Muscle of leg (tissue), 11 donors: Measurements from ENCODE around the gene HELZ. TPM values are rescaled to one million over a fixed set of nuclear protein-coding genes. Genes with fewer than 3 reads are reported as not detected.

Experiments used
- DNase-seq: peaks from one replicate; pipeline ENCODE4 v3.0.0; 2013
- H3K27ac ChIP-seq: one replicate; pipeline ENCODE4 v1.5.1; 2013; ENCODE audit warnings: mild to moderate bottlenecking, low read length, control low read depth
- H3K27me3 ChIP-seq: one replicate; pipeline ENCODE4 v1.6.1; 2013; ENCODE audit warnings: low read length; ENCODE audit not compliant: control insufficient read depth, insufficient read depth
- H3K36me3 ChIP-seq: one replicate; pipeline ENCODE4 v1.6.1; 2013; ENCODE audit warnings: low read length; ENCODE audit not compliant: control insufficient read depth, insufficient read depth
- H3K4me1 ChIP-seq: one replicate; pipeline ENCODE4 v1.6.1; 2013; ENCODE audit warnings: low read length; ENCODE audit not compliant: control insufficient read depth, insufficient read depth
- H3K4me3 ChIP-seq: one replicate; pipeline ENCODE4 v1.5.1; 2013; ENCODE audit warnings: low read length, control low read depth
- H3K9me3 ChIP-seq: replicated peaks from 2 replicates; pipeline ENCODE4 v1.6.1; 2013; ENCODE audit warnings: low read depth, low read length; ENCODE audit not compliant: control insufficient read depth
- WGBS: methylation state at CpG from one replicate; pipeline ENCODE4 v1.1.5; 2013; ENCODE audit warnings: missing lambda C conversion rate; ENCODE audit not compliant: insufficient coverage; 5-methylcytosine and 5-hydroxymethylcytosine counted together
- polyA plus RNA-seq, 8 donors: library from polyadenylated mRNA; unstranded; fragments of 120-200 nt; gene quantifications; one replicate each; pipeline versions ENCODE4 v1.2.1 to v1.2.3, GENCODE V29; 2013; ENCODE audit warnings: inconsistent platforms in 1 of 8, low replicate concordance in 1 of 8; ENCODE audit not compliant: insufficient read length in 8 of 8, insufficient read depth in 1 of 8
- total RNA-seq: library from RNA; stranded (reverse); fragments of 120-200 nt; gene quantifications from one replicate; pipeline ENCODE4 v1.2.4, GENCODE V29; 2013

Gene HELZ
- total and polyA plus RNA-seq, 9 donors = 12.6 to 41.5 (median 20.0) TPM

GRCh38 chr17:67076290-67076689, 168.7 kb downstream of the HELZ start:
- no peak overlapping the region for H3K4me3 ChIP-seq
- DNase-seq = no peak
- no peak overlapping the region for H3K27ac ChIP-seq
- peaks cover 8% of the 10 kb centered on the region for H3K36me3 ChIP-seq
- no peaks in the 10 kb centered on the region for H3K27me3 ChIP-seq
- no peaks in the 10 kb centered on the region for H3K4me1 ChIP-seq
- WGBS = no CpG with 5 or more reads among the region's 7 CpGs
- H3K9me3 ChIP-seq = no peaks in the 10 kb centered on the region

- H3K4me1 ChIP-seq = no peaks in the 10 kb centered on the region
- H3K27me3 ChIP-seq = no peaks in the 10 kb centered on the region
- no CpG with 5 or more reads among the region's 3 CpGs for WGBS
- H3K36me3 ChIP-seq = peaks cover 8% of the 10 kb centered on the region
- no peak for DNase-seq
- no peaks in the 10 kb centered on the region for H3K9me3 ChIP-seq
- H3K4me3 ChIP-seq = no peak overlapping the region
- H3K27ac ChIP-seq = no peak overlapping the region
Measured at GRCh38 chr17:67074781-67075180, 170.2 kb downstream of the HELZ start.

- Histone ChIP-seq H3K4me1 (no peaks in the 10 kb centered on the region), H3K4me3 (no peak overlapping the region), H3K27ac (no peak overlapping the region), H3K36me3 (peaks cover 3% of the 10 kb centered on the region), H3K9me3 (no peaks in the 10 kb centered on the region), H3K27me3 (no peaks in the 10 kb centered on the region)
- 88% methylated on average over 1 of the region's 3 CpGs for WGBS
- DNase-seq = no peak
Measured at GRCh38 chr17:67072885-67073284, 172.1 kb downstream of the HELZ start.

GRCh38 chr17:67071595-67071994, 173.4 kb downstream of the HELZ start:
- Histone ChIP-seq H3K4me1 (no peaks in the 10 kb centered on the region), H3K27ac (no peak overlapping the region), H3K27me3 (no peaks in the 10 kb centered on the region), H3K9me3 (no peaks in the 10 kb centered on the region), H3K36me3 (peaks cover 3% of the 10 kb centered on the region), H3K4me3 (no peak overlapping the region)
- DNase-seq = no peak

- H3K27me3 ChIP-seq = no peaks in the 10 kb centered on the region
- no peak overlapping the region for H3K27ac ChIP-seq
- no peaks in the 10 kb centered on the region for H3K4me1 ChIP-seq
- no peak overlapping the region for H3K4me3 ChIP-seq
- H3K36me3 ChIP-seq = peaks cover 3% of the 10 kb centered on the region
- H3K9me3 ChIP-seq = no peaks in the 10 kb centered on the region
- WGBS = no CpG with 5 or more reads among the region's 5 CpGs
- DNase-seq = no peak
Measured at GRCh38 chr17:67069603-67070136, 175.3 kb downstream of the HELZ start.

GRCh38 chr17:67068999-67069398, 176.0 kb downstream of the HELZ start:
- H3K27ac ChIP-seq = no peak overlapping the region
- peaks cover 3% of the 10 kb centered on the region for H3K36me3 ChIP-seq
- H3K4me3 ChIP-seq = no peak overlapping the region
- 14% methylated on average over 1 of the region's 3 CpGs for WGBS
- DNase-seq = no peak
- H3K9me3 ChIP-seq = no peaks in the 10 kb centered on the region
- no peaks in the 10 kb centered on the region for H3K4me1 ChIP-seq
- H3K27me3 ChIP-seq = no peaks in the 10 kb centered on the region

- Histone ChIP-seq H3K27me3 (no peaks in the 10 kb centered on the region), H3K4me3 (no peak overlapping the region), H3K9me3 (no peaks in the 10 kb centered on the region), H3K4me1 (peaks cover 4% of the 10 kb centered on the region), H3K27ac (no peak overlapping the region), H3K36me3 (peaks cover 3% of the 10 kb centered on the region)
- 69% methylated on average over 7 of the region's 13 CpGs for WGBS
- no peak for DNase-seq
Measured at GRCh38 chr17:67067571-67068482, 177.2 kb downstream of the HELZ start.

- Histone ChIP-seq H3K36me3 (no peaks in the 10 kb centered on the region), H3K27ac (no peak overlapping the region), H3K9me3 (no peaks in the 10 kb centered on the region), H3K27me3 (no peaks in the 10 kb centered on the region), H3K4me1 (peaks cover 4% of the 10 kb centered on the region), H3K4me3 (no peak overlapping the region)
- no peak for DNase-seq
- 29% methylated on average over 2 of the region's 2 CpGs for WGBS
Measured at GRCh38 chr17:67066717-67067116, 178.3 kb downstream of the HELZ start.

GRCh38 chr17:67063141-67063540, 181.9 kb downstream of the HELZ start:
- no peak for DNase-seq
- Histone ChIP-seq H3K36me3 (peaks cover 5% of the 10 kb centered on the region), H3K4me1 (peaks cover 4% of the 10 kb centered on the region), H3K4me3 (no peak overlapping the region), H3K27ac (no peak overlapping the region), H3K9me3 (peaks cover 2% of the 10 kb centered on the region), H3K27me3 (no peaks in the 10 kb centered on the region)
- 77% methylated on average over 6 of the region's 6 CpGs for WGBS

- Histone ChIP-seq H3K27ac (peak overlapping the region; percentile 3), H3K36me3 (peaks cover 21% of the 10 kb centered on the region), H3K27me3 (no peaks in the 10 kb centered on the region), H3K4me3 (no peak overlapping the region), H3K4me1 (peaks cover 32% of the 10 kb centered on the region), H3K9me3 (peaks cover 2% of the 10 kb centered on the region)
- 92% methylated on average over 2 of the region's 6 CpGs for WGBS
- no peak for DNase-seq
Measured at GRCh38 chr17:67059372-67059771, 185.6 kb downstream of the HELZ start.
